Nephron progenitor cell (in vitro differentiated cells): ENCODE results near the gene MED20.

Experiments
- DNase-seq: peaks from one replicate; pipeline ENCODE4 v3.0.0; 2021
- H3K27ac Mint-ChIP-seq: 2 replicates; pipeline ENCODE4 v1.8.0; 2021; ENCODE audit warnings: mild to moderate bottlenecking, moderate library complexity, mixed read lengths
- H3K27me3 Mint-ChIP-seq: 2 replicates; pipeline ENCODE4 v1.8.0; 2021; ENCODE audit warnings: mild to moderate bottlenecking, low read depth, mixed read lengths; ENCODE audit not compliant: poor library complexity
- H3K36me3 Mint-ChIP-seq: 2 replicates; pipeline ENCODE4 v1.8.0; 2021; ENCODE audit warnings: low read depth, mixed read lengths
- H3K4me1 Mint-ChIP-seq: 2 replicates; pipeline ENCODE4 v1.8.0; 2021; ENCODE audit warnings: mixed read lengths
- H3K4me3 Mint-ChIP-seq: 2 replicates; pipeline ENCODE4 v1.8.0; 2021; ENCODE audit warnings: mild to moderate bottlenecking, moderate library complexity, mixed read lengths
- H3K9me3 Mint-ChIP-seq: 2 replicates; pipeline ENCODE4 v1.8.0; 2021; ENCODE audit warnings: mild to moderate bottlenecking, moderate library complexity, mixed read lengths
- CTCF ChIP-seq: fragments of 200-600 bp; sonication (generic); IDR thresholded peaks from 2 replicates; pipeline ENCODE4 v1.5.0; 2021; ENCODE audit warnings: antibody characterized with exemption

The MED20 gene

GRCh38 chr6:41922154-41922553 lies 1.2 kb upstream of the MED20 start:
- no peaks in the 10 kb centered on the region for H3K27me3 Mint-ChIP-seq
- no peak for TF ChIP-seq CTCF
- peaks cover 24% of the 10 kb centered on the region for H3K36me3 Mint-ChIP-seq
- peak overlapping the region; percentile 100 for H3K4me3 Mint-ChIP-seq
- DNase-seq, result no peak
- peaks cover 51% of the 10 kb centered on the region for H3K4me1 Mint-ChIP-seq
- peak overlapping the region; percentile 100 for H3K27ac Mint-ChIP-seq
- H3K9me3 Mint-ChIP-seq, result no peaks in the 10 kb centered on the region

GRCh38 chr6:41921712-41921998 lies 716 bp upstream of the MED20 start:
- peak overlapping the region; percentile 100 for H3K4me3 Mint-ChIP-seq
- H3K27me3 Mint-ChIP-seq, result no peaks in the 10 kb centered on the region
- no peaks in the 10 kb centered on the region for H3K9me3 Mint-ChIP-seq
- H3K27ac Mint-ChIP-seq, result peak overlapping the region; percentile 100
- TF ChIP-seq CTCF, result no peak
- H3K36me3 Mint-ChIP-seq, result peaks cover 23% of the 10 kb centered on the region
- H3K4me1 Mint-ChIP-seq, result peaks cover 51% of the 10 kb centered on the region
- DNase-seq, result no peak

GRCh38 chr6:41917528-41917927 lies 3.4 kb downstream of the MED20 start:
- H3K27ac Mint-ChIP-seq, result no peak overlapping the region
- H3K4me3 Mint-ChIP-seq, result no peak overlapping the region
- no peak for TF ChIP-seq CTCF

GRCh38 chr6:41914869-41915530 lies 5.9 kb downstream of the MED20 start:
- no peak for DNase-seq
- Mint-ChIP-seq H3K9me3 (no peaks in the 10 kb centered on the region), H3K4me3 (no peak overlapping the region), H3K4me1 (peaks cover 6% of the 10 kb centered on the region), H3K27me3 (no peaks in the 10 kb centered on the region), H3K36me3 (peaks cover 16% of the 10 kb centered on the region), H3K27ac (peak overlapping the region; percentile 48)
- no peak for TF ChIP-seq CTCF

More at GRCh38 chr6:41917528-41917927, 3.4 kb downstream of the MED20 start:
- peaks cover 23% of the 10 kb centered on the region for H3K4me1 Mint-ChIP-seq
- DNase-seq, result no peak
- H3K9me3 Mint-ChIP-seq, result no peaks in the 10 kb centered on the region
- no peaks in the 10 kb centered on the region for H3K27me3 Mint-ChIP-seq
- peaks cover 16% of the 10 kb centered on the region for H3K36me3 Mint-ChIP-seq

GRCh38 chr6:41914343-41914742 lies 6.6 kb downstream of the MED20 start:
- no peaks in the 10 kb centered on the region for H3K27me3 Mint-ChIP-seq
- H3K4me3 Mint-ChIP-seq, result no peak overlapping the region
- H3K36me3 Mint-ChIP-seq, result peaks cover 16% of the 10 kb centered on the region
- no peaks in the 10 kb centered on the region for H3K4me1 Mint-ChIP-seq
- TF ChIP-seq CTCF, result no peak
- no peaks in the 10 kb centered on the region for H3K9me3 Mint-ChIP-seq
- DNase-seq, result no peak
- no peak overlapping the region for H3K27ac Mint-ChIP-seq

GRCh38 chr6:41909727-41910126 lies 11.2 kb downstream of the MED20 start:
- no peak for TF ChIP-seq CTCF
- Mint-ChIP-seq H3K4me1 (no peaks in the 10 kb centered on the region), H3K36me3 (peaks cover 34% of the 10 kb centered on the region), H3K9me3 (no peaks in the 10 kb centered on the region), H3K27ac (no peak overlapping the region), H3K4me3 (no peak overlapping the region), H3K27me3 (no peaks in the 10 kb centered on the region)
- no peak for DNase-seq
